Measurements from ENCODE around the gene SMURF1.

The SMURF1 gene

DNA sequence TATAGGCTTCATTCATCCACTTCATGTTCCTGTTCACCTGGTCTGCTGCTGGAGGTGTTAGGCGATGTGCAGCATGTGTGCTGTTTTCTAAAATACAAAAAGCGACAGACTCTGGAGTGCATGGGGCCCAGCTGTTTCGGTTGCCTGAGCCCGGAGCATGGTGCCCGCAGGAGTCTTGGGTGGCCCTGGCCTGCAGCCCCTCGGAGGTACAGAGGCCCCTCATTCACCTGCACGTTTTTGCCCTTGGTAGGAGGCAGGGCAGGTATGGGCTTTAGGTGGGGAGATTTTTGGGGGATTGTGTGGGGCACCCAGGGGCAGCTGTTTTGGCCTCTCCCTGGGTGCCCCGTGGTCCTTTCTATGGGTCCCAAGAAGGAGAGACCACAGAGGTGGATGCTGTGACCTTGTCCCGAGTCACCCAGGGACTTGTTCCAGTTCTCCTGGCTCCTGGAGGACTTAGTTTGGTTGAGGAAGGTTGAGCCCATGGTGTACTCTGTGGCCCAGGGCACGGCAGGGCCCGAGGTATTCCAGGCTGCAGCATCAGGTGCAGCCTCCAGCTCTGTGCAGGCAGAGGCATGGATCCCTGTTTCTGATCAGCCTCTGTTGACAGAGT is 134.9 kb downstream of the SMURF1 start:
- FAIRE-seq = no peak
- no peak for DNase-seq (ENCODE audit: insufficient read length, low spot score)

DNA sequence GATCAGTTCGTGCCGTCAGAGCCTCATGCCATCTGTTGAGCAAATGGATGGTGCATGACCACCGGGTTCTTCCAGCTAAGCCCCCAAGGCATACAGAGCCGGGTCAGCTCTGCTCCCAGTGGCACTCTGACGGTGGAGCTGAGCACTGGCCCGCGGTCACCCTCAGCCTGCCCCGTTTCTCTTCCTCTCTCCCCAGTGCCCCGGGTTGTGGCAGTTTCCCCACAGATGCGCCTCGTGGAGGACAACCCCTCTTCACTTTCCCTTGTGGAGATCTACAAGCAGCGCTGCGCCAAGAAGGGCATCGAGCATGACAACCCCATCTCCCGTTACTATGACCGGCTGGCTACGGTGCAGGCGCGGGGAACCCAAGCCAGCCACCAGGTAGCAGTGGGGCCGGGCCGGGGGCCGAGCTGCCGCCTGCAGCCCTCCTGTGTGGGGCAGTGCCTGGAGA is 135.7 kb downstream of the SMURF1 start:
- no peak for DNase-seq (ENCODE audit: insufficient read length, low spot score)

DNA sequence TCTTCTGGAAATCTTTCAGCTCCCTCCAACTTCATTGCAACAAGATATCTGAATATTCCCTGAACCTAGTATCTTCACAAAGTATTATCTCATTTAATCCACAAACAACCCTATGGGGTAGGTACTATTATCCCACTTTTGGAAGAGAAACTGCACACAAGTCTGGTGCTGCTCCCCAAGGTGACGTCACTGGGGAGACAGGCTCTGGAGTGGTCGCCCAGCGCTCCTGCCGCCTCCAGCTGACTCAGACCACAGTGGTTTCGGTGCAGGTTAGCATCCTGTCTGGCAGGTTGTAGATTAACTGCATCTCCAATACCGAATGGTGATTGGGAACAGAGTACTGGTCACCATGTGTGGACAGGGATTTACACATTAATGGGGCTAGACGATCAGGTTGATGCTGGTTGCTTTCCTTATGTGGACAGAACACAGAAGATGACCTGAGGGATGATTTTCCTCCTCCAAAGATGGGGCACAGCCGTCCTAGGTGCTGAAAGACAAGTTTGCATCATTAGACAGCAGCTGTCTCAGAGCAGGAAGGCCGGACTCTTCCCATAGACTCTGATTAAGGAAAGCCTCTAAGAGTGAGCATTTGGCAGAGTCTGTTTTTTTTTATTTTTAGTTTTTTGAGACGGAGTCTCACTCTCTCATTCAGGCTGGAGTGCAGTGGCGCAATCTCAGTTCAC is 137.0 kb downstream of the SMURF1 start:
- DNase-seq (ENCODE audit: insufficient read length, low spot score) = no peak
- FAIRE-seq = no peak

More for the DNA sequence above, 135.7 kb downstream of the SMURF1 start:
- FAIRE-seq = no peak

DNA sequence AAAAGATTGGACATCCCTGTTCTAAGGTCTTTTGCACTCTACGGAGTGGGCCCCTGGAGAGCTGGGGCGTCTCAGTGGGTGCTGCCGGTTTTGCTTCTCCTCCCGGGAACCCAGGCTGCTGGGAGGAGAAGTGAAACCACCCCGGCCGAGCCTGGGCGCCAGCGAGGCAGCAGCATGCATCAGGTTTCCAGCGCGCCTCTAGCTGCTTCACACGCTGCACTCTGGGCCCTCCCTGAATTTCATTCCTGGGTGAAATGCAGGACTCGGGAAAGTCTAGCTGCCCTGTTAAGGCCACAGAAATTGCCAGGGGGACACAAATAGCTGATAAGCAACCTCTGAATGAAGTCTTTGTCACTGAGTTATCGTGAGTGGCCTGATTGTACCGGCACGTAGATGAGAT is 138.1 kb downstream of the SMURF1 start:
- DNase-seq (ENCODE audit: insufficient read length, low spot score) (no peak), FAIRE-seq (no peak)

DNA sequence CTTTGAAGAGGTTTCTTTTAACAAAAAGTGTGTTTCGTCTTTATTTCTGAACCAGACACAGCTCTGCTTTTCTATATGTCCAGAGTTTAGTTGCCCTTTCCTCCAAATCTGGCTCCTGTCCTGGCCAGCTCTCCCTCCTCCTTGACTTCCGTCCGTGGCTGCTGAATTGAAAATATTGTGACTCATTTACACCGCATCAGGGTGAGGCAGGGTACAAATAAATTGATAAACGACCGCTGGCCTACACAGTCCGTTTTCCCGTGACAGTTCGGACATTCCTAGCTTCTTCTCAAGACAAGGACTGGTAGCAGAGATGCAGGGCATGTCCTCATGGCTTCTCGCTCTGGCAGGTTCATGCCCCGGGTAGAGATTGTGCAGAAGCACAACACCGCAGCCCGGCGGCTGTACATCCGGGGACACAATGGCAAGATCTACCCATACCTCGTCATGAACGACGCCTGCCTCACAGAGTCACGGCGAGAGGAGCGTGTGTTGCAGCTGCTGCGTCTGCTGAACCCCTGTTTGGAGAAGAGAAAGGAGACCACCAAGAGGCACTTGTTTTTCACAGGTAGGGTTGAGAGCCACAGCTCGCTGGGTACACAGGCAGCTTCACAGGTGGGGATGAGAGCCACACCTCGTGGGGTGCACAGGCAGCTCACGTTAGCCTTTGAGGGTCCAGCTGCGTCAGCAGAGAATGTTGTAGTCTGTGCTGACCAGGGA is 139.0 kb downstream of the SMURF1 start:
- no peak for DNase-seq (ENCODE audit: insufficient read length, low spot score)
- no peak for FAIRE-seq

DNA sequence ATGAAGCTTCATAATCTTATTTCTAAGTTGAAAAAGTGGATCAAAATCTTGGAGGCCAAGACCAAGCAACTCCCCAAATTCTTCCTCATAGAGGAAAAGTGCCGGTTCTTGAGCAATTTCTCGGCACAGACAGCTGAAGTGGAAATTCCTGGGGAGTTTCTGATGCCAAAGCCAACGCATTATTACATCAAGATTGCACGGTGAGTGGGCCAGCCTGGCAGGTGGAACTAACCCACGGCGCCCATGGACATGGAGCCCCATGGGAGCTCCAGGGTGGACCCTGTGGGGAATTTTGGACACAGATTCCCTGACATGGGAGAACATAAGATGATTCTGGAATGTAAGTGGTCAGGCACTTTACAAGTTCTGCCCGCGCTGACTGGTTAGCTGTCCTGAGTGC is 139.7 kb downstream of the SMURF1 start:
- DNase-seq (ENCODE audit: insufficient read length, low spot score) (no peak), FAIRE-seq (no peak)

DNA sequence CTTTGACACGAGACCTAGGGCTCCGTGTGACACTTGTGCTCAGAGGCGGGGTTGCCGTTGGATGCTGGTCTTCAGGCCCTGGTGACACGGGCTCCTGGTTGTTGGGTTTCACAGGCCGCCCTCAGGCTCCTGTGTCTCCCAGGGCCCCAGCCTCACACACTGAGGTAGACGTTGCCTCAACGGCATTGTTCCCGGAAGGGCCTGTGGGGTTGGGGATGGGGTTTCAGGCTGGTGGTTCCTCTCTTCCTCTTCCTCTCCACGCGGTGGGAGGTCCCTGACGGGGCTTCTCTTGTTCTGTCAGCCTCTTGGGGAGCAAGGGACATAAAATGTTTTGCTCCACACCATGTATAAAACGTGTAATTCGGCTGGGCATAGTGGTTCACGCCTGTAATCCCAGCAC is 140.5 kb downstream of the SMURF1 start:
- no peak for FAIRE-seq

DNA sequence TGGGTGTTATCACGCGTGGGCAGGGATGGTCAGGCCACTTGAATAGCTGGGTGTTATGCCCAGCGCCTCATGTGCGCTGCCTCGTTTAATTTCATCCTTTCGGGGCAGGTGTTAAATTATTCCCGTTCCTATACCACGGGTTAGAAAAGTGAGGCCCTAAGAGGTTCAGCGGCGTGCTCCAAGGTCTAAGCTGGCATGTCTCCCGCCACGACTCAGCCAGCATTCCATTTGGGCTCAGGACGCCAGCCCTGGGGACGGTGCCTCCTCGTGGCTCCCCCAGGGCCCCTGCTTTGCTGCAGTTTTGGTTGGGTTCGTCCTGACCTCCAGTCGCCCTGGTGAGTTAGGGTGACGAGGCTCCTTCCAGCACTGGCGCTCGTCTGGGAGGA is 141.1 kb downstream of the SMURF1 start:
- DNase-seq (ENCODE audit: insufficient read length, low spot score) = no peak
- FAIRE-seq = no peak

More for the DNA sequence above, 140.5 kb downstream of the SMURF1 start:
- no peak for DNase-seq (ENCODE audit: insufficient read length, low spot score)

DNA sequence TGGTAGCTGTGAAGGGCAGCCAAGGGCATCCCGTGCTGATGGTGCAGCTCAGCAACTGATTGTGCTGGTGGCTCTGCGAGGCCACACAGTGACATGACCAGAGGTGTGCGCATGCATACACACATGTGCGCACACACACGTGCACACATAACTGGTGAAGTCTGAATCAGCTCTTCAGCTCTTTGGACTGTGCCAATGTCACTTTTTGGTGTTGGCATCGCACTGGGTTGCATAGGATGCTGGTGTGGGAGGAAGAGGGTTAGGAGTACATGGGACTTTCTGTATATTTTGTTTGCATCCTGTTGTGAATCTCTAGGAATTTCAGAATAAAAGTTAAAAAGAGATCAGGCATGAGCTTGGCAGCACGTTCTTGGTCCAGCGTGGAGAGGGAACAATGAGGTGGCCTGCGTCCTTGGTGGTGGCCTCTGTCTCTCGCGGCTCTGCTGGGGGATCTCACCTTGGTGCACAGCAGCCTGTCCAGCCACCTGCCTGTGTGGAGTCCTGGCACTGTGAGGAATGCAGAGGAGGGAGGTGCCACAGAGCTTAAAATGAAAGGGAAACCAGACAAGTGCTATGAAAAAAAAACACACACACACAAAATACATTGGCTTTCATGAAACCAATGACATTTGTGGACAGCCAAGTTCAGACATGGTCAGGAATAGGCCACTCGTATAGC is 141.6 kb downstream of the SMURF1 start:
- DNase-seq (ENCODE audit: insufficient read length, low spot score) (no peak), FAIRE-seq (no peak)

DNA sequence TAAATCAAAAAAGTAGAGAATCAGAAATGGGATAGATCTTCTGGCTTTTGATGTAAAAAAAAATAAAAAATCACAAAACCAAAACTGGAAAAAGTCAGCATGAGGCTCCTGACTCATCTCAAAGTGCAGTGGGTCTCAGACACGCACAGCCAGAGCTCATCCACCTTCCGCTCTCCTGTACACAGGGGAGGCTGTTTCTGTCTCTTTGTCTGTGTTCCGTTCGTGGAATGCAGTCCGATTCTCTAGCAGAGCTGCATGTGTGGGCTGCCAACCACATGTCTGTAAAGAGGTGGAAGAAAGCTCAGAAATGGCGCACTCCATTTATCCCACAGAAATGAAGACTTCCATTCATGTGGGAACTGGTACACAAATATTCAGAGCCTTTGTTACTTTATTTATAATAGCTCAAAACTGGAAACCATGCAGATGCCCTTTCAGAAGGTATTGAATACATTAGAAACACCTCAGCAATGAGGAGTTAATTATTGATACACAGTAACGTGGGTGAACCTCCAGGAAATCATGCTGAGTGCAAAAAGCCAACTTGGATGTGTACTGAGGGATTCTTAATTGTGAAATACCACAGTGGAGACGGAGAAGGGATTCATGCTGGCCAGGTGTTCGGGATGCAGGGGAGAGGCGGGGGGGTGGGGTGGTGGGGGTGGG is 142.3 kb downstream of the SMURF1 start:
- DNase-seq (ENCODE audit: insufficient read length, low spot score) (no peak), FAIRE-seq (no peak)

DNA sequence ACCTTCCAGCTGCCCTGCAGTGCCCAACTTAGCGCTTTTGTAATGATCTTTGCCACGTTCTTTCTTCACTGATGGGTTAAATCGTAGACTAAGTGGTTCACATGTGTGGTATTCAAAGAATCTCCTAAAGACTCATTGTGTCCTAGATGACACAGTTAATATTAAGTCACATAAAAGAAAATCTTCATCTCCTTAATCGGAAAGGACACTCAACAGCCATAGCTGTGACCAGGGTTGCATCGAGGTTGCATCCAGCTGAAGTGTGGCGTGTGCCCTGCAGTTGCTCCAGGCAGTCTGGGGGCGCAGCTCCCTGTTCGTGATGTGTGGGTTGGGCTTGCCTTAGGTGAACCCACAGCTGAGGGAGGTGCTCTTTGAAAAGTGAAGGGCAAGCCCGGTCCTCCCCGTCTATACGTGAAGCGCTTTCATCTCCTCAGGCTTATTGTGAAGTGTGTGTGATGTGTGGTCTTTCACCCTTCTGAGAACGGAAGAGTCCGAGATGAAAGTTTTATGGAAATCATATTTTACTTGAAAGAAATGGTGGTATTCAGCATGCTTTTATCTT is 142.9 kb downstream of the SMURF1 start:
- no peak for DNase-seq (ENCODE audit: insufficient read length, low spot score)
- FAIRE-seq = no peak

DNA sequence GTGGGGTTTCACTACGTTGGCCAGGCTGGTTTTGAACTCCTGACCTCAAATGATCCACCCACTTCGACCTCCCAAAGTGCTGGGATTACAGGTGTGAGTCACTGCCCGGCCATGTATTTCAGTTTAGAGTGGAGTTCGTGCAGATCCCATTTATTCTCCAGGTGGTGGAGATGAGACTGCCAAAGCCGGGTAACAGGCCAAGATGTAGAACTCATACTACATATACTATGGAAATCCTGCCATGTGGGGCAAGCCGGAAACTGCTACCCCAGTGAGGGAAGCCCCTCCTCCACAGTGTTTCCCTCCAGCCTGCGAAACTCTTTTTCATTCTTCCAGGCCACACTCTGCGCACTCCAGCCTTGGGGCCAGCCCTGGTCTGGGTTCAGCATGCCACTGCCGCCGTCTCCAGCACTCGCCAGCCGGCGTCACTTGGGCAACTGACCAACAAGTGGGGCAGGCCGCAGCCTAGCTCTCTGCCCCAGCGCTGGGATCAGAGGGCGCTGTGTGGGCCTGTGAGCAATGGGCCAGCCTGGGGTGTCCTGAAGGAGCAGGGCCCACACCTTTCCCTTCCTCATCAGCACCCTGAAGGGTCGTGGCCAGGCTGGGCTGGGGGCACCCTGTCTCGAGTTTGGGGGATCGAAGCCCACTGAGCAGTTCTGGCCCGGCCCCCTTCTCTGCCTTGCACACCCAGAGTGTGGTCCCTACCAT is 143.6 kb downstream of the SMURF1 start:
- DNase-seq (ENCODE audit: insufficient read length, low spot score) (no peak), FAIRE-seq (no peak)

DNA sequence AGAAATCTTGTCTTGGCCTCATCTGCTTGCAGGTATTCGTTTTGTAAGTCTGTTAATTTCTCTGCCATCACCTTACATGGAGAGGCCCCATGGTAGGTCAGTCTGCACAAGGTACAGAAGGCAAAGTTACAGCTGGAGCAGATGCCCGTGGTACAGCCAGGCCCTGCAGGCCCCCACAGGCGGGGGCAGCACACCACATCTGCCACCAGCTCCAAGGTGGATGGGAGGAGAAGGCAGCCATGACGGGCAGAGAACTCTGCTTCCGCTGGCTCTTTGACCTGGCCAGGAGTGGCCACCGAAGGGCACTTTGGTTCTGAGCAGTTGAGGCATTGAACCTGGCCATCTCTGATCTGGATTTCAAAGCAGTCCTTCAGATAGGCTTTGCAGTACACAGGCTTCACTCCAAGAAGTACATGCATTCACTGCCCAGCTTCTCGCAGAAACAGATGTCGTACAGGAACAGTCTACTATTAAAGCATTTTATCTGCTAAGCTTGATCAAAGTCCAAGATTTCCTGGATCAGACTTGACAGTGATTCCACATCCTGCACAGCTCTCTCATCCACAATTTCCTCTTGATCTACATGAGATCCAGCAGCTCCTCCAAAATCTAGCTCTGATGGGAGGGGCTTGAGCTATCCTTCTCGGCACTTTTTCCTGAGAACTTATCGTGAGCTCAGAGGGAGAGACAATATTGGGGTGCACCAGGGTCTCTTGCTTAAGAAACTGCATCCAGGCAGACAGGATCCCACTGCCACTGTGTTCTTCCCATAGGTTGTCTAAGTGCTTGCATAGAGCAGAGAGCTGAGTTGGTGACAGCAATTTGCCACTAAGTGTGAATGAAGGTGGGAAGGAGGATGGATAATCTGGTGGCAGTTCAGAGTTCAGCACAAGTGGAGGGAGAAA is 144.8 kb downstream of the SMURF1 start:
- no peak for DNase-seq (ENCODE audit: insufficient read length, low spot score)
- FAIRE-seq = no peak

DNA sequence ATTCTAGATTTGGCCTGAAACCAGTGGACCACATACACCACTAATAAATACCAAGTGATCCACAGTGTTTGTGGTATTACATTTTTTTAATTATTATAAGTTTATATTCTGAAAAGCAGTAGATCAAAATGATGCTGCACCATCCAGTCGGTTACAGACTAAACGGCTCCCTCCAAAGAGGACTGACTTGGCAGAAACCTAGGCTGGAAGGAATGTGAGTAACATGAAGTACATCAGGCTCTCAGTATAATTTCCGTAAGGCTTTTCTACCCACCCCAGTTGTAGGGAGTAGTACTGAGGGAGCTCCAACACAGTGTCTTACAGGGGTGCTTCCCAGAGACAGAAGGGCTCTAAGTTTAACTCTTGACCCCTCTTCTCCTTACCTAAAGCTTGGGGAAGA is 146.1 kb downstream of the SMURF1 start:
- FAIRE-seq (no peak), DNase-seq (ENCODE audit: insufficient read length, low spot score) (no peak)

DNA sequence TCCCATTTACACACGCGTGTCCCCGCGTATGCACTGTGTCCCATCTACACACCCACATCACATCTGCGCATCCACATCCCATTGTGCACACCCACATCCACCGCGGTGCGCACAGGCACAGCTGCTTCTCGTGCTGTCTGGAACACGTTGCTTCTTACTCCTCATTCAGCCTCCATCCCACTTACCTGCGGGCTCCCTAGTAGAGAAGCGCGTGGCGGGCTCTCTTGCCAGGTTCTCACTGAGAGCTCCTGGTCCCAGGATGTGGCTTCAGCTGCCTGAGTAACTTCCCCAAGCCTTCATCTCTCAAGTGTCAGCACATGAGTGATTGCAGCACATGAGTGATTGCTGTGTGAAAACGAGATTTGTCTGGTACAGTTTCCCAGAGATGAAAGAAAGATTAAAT is 147.8 kb downstream of the SMURF1 start:
- DNase-seq (ENCODE audit: insufficient read length, low spot score) (no peak), FAIRE-seq (no peak)

DNA sequence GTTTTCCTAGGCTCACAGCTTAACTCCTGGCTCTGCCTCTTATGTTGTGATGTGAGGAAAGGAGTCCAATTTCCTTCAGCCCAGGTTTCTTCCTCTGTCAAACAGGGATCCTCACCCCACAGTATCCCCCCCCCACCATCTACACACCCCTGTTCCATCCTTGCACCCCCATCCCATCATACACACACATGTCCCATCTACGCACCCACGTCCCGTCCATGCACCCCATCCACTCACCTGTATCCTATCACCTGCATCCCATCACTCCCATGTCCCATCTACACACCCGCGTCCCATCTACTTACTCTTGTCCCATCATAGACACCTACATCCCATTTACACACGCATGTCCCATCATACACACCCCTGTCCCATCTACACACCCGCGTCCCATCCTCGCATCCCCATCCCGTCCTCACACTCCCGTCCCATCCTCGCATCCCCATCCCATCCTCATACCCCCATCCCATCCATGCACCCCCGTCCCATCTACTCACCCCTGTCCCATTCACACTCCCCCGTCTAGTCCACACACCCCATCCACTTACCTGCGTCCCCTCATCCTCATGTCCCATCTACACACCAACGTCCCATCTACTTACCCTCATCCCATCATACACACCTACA is 148.3 kb downstream of the SMURF1 start:
- DNase-seq (ENCODE audit: insufficient read length, low spot score) = no peak
- FAIRE-seq = no peak

DNA sequence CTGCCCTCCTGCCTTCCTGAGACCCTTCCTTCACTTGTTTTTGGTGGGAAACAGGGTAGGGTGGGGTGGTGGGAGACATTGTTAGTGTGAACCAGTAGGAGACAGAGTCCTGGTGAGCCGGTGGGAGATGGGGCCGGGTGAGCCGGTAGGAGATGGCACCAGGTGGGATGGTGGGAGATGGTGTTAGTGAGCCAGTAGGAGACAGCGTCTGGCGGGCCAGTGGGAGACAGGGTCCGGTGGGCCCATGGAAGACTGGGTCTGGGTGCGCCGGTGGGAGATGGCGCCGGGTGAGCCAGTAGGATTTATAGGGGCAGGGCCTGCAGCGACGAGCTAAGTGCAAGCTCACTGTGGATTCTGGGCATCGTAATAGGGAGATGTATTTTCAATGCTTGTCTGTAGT is 148.8 kb downstream of the SMURF1 start:
- DNase-seq (ENCODE audit: insufficient read length, low spot score) = no peak
- FAIRE-seq = no peak

Measured in HTR-8/SVneo (cell line).